GM18499 (cell line): ENCODE data around the gene COX5A.

Source experiments
- ATAC-seq: cut with Tn5 transposase; IDR thresholded peaks from one replicate; pipeline ENCODE4 v1.9.1; 2021; ENCODE audit warnings: moderate number of reproducible peaks; ENCODE audit not compliant: insufficient read depth, unreplicated experiment

Gene COX5A

GRCh38 chr15:74873036-74873755, 64.7 kb downstream of the COX5A start, which contains the start of gene SCAMP2:
TSS of gene SCAMP2 (minus strand) at chr15:74873365. CDS start at chr15:74873255, 110 bp downstream.
- peak; percentile 40 for ATAC-seq

GRCh38 chr15:74872702-74873035, 65.2 kb downstream of the COX5A start:
- no peak for ATAC-seq

GRCh38 chr15:74870436-74871215, 67.2 kb downstream of the COX5A start:
- ATAC-seq: no peak
